IMR-90 (cell line): ENCODE measurements around the gene FER. TPM values are rescaled to one million over a fixed set of nuclear protein-coding genes. Genes with fewer than 3 reads are reported as not detected.

ENCODE experiments used
- ATAC-seq: fragments of 200-7000 bp; cut with Tn5 transposase; 2 replicates; pipeline ENCODE4 v1.9.1; 2020; ENCODE audit warnings: low read depth, mild to moderate bottlenecking, moderate library complexity
- BruUV-seq: library from RNA; stranded (reverse); fragments of 400-500 nt; replicated peaks from 2 replicates; lab custom pipeline; 2021; lab: Mats Ljungman, UMichigan
- CTCF ChIA-PET: fragments of 300-600 bp; formaldehyde crosslinking; extraction: SDS; loops from one replicate; lab custom pipeline; 2021; ENCODE audit warnings: antibody characterized with exemption; lab: Yijun Ruan, JAX
- POLR2A ChIA-PET: fragments of 300-600 bp; sonication (Branson Sonifier 250); formaldehyde crosslinking; loops from one replicate; lab custom pipeline; 2022; ENCODE audit warnings: antibody characterized with exemption; ENCODE audit not compliant: unreplicated experiment; lab: Charles Lee
- DNase-seq: peaks from one replicate; pipeline ENCODE4 v3.0.0; 2013
- H2AFZ ChIP-seq: replicated peaks from 2 replicates; pipeline ENCODE3; 2013; ENCODE audit warnings: low read length, mild to moderate bottlenecking; ENCODE audit not compliant: poor library complexity
- H2AK5ac ChIP-seq: 2 replicates; pipeline ENCODE4 v1.6.1; 2013; ENCODE audit warnings: low read depth, low read length, inconsistent platforms
- H2AK9ac ChIP-seq: replicated peaks from 2 replicates; pipeline ENCODE3; 2013; ENCODE audit warnings: mild to moderate bottlenecking, low read depth, low read length, moderate library complexity; ENCODE audit not compliant: poor library complexity
- H2BK120ac ChIP-seq: 2 replicates; pipeline ENCODE4 v1.6.1; 2013; ENCODE audit warnings: low read depth, low read length, inconsistent platforms
- H2BK15ac ChIP-seq: 3 replicates; pipeline ENCODE4 v1.6.1; 2013; ENCODE audit warnings: low read depth, low read length, inconsistent platforms
- H2BK20ac ChIP-seq: 2 replicates; pipeline ENCODE4 v1.6.1; 2013; ENCODE audit warnings: low read depth, mild to moderate bottlenecking, inconsistent platforms, low read length, moderate library complexity
- H2BK5ac ChIP-seq: 2 replicates; pipeline ENCODE4 v1.6.1; 2013; ENCODE audit warnings: mild to moderate bottlenecking, low read depth, low read length, inconsistent platforms; ENCODE audit not compliant: poor library complexity, severe bottlenecking
- H3K14ac ChIP-seq: replicated peaks from 2 replicates; pipeline ENCODE4 v1.6.1; 2013; ENCODE audit warnings: low read depth, low read length, inconsistent platforms
- H3K18ac ChIP-seq: 2 replicates; pipeline ENCODE4 v1.6.1; 2013; ENCODE audit warnings: low read depth, low read length, control low read depth
- H3K23ac ChIP-seq: 2 replicates; pipeline ENCODE4 v1.6.1; 2013; ENCODE audit warnings: low read depth, low read length, inconsistent platforms
- H3K27ac ChIP-seq: 2 replicates; pipeline ENCODE4 v1.5.1; 2013; ENCODE audit warnings: mild to moderate bottlenecking, control low read depth, low read length; ENCODE audit not compliant: insufficient read depth
- H3K27me3 ChIP-seq: 2 replicates; pipeline ENCODE4 v1.6.1; 2013; ENCODE audit warnings: low read length; ENCODE audit not compliant: control insufficient read depth, insufficient read depth
- H3K36me3 ChIP-seq: 2 replicates; pipeline ENCODE4 v1.6.1; 2013; ENCODE audit warnings: low read length, mixed read lengths; ENCODE audit not compliant: control insufficient read depth, insufficient read depth
- H3K4ac ChIP-seq: 2 replicates; pipeline ENCODE4 v1.6.1; 2013; ENCODE audit warnings: low read depth, low read length, inconsistent platforms
- H3K4me1 ChIP-seq: 2 replicates; pipeline ENCODE4 v1.6.1; 2013; ENCODE audit warnings: low read length, mixed read lengths; ENCODE audit not compliant: control insufficient read depth, insufficient read depth
- H3K4me2 ChIP-seq: 2 replicates; pipeline ENCODE4 v1.6.1; 2013; ENCODE audit warnings: low read depth, mild to moderate bottlenecking, control low read depth, low read length, moderate library complexity
- H3K4me3 ChIP-seq: 2 replicates; pipeline ENCODE4 v1.5.1; 2013; ENCODE audit warnings: low read depth, mild to moderate bottlenecking, control low read depth, low read length, moderate library complexity; ENCODE audit not compliant: insufficient read depth
- H3K56ac ChIP-seq: 2 replicates; pipeline ENCODE4 v1.6.1; 2013; ENCODE audit warnings: low read length, inconsistent platforms; ENCODE audit not compliant: insufficient read depth; ENCODE audit errors: extremely low read depth
- H3K79me1 ChIP-seq, 2 experiments: 2 replicates each; pipeline ENCODE4 v1.6.1; 2013; ENCODE audit warnings: low read length in 2 of 2, inconsistent platforms in 1 of 2, low read depth in 1 of 2
- H3K9ac ChIP-seq: 2 replicates; pipeline ENCODE4 v1.6.1; 2013; ENCODE audit warnings: low read depth, low read length, control low read depth
- H3K9me1 ChIP-seq: 2 replicates; pipeline ENCODE4 v1.6.1; 2013; ENCODE audit warnings: low read length, inconsistent platforms; ENCODE audit not compliant: insufficient read depth
- H3K9me3 ChIP-seq: 2 replicates; pipeline ENCODE4 v1.6.1; 2013; ENCODE audit warnings: low read length; ENCODE audit not compliant: control insufficient read depth, insufficient read depth
- H4K20me1 ChIP-seq: 2 replicates; pipeline ENCODE4 v1.6.1; 2013; ENCODE audit warnings: low read length, inconsistent platforms; ENCODE audit not compliant: insufficient read depth
- H4K5ac ChIP-seq: 2 replicates; pipeline ENCODE4 v1.6.1; 2013; ENCODE audit warnings: mild to moderate bottlenecking, low read depth, low read length, control low read depth
- H4K8ac ChIP-seq, 2 experiments: 2 replicates each; pipeline ENCODE4 v1.6.1; 2013; ENCODE audit warnings: low read depth in 2 of 2, low read length in 2 of 2, control low read depth in 1 of 2, inconsistent platforms in 1 of 2
- H4K91ac ChIP-seq: 2 replicates; pipeline ENCODE4 v1.6.1; 2013; ENCODE audit warnings: low read depth, low read length, inconsistent platforms; ENCODE audit not compliant: insufficient read depth
- BHLHE40 ChIP-seq: fragments of 150-350 bp; IDR thresholded peaks from 2 replicates; pipeline ENCODE4 v1.6.1; 2016; ENCODE audit warnings: mild to moderate bottlenecking, low read depth, low read length
- CTCF ChIP-seq: conservative IDR thresholded peaks from 2 replicates; pipeline ENCODE4 v1.5.1; 2012; ENCODE audit warnings: mild to moderate bottlenecking, low read depth, low read length, improper control_type of control experiment
- FOS ChIP-seq: fragments of 150-350 bp; IDR thresholded peaks from 2 replicates; pipeline ENCODE4 v1.6.1; 2016; ENCODE audit warnings: low read depth, low read length
- MAFK ChIP-seq: IDR thresholded peaks from 2 replicates; pipeline ENCODE4 v1.6.1; 2012; ENCODE audit warnings: low read depth, low read length, improper control_type of control experiment
- RAD21 ChIP-seq: IDR thresholded peaks from 2 replicates; pipeline ENCODE4 v1.6.1; 2012; ENCODE audit warnings: low read length, improper control_type of control experiment
- WGBS, 2 experiments: methylation state at CpG; one replicate each; pipeline versions ENCODE4 v1.1.5 to v1.1.7; 2013; ENCODE audit warnings: missing lambda C conversion rate in 2 of 2; ENCODE audit not compliant: insufficient read length in 1 of 2; ENCODE audit errors: extremely low coverage in 2 of 2; 5-methylcytosine and 5-hydroxymethylcytosine counted together
- dilution Hi-C: fragments of 300-500 bp; cut with HindIII; formaldehyde crosslinking; loops from one replicate; pipeline ENCODE4 v1.14.3; 2018; ENCODE audit warnings: low sequenced_read_pairs; ENCODE audit not compliant: unreplicated experiment
- in situ Hi-C: fragments of 300-500 bp; cut with MboI; formaldehyde crosslinking; loops from 3 replicates; pipeline ENCODE4 v1.14.3; 2019; ENCODE audit warnings: low sequenced_read_pairs, inconsistent platforms, mixed read lengths
- intact Hi-C: fragments of 100-400 bp; cut with micrococcal nuclease; formaldehyde crosslinking; loops from 2 replicates; pipeline ENCODE4 v1.10.0; 2022
- polyA plus RNA-seq, 3 experiments: library from polyadenylated mRNA; depleted of rRNA; stranded (reverse); fragments of >200 nt; gene quantifications; 2 replicates each; pipeline ENCODE4 v1.2.3, GENCODE V29; 2012; ENCODE audit warnings: low replicate concordance in 1 of 3
- total RNA-seq: library from RNA; depleted of rRNA; stranded (reverse); fragments of >200 nt; gene quantifications from 2 replicates; pipeline ENCODE4 v1.2.3, GENCODE V29; 2012

Gene FER
- total and polyA plus RNA-seq, 2 of the 4 experiments (the other 2 are of a cell fraction) = 3.5 to 32.4 TPM

- no peak overlapping the region for H3K18ac ChIP-seq
- H3K4me3 ChIP-seq = no peak overlapping the region
- H2AK5ac ChIP-seq = peak overlapping the region; percentile 67; the same call in 1 of the 2 replicates
- ATAC-seq = peak; percentile 9; the same call in 1 of the 2 replicates
- no peak overlapping the region for H2BK15ac ChIP-seq
- TF ChIP-seq BHLHE40 (no peak), MAFK (no peak), CTCF (no peak), FOS (0 out of 2 replicates have a peak, but pooled peaks have one; percentile 8), RAD21 (no peak)
- in situ Hi-C loops = no loop called here
- peak overlapping the region; percentile 33; the same call in 1 of the 2 replicates for H2BK20ac ChIP-seq
- peak overlapping the region in 1 of 2 experiments; percentile 1; a peak in 1 of 4 replicates for H4K8ac ChIP-seq
- no peaks in the 10 kb centered on the region for H3K27me3 ChIP-seq
- 67% methylated on average over 3 of the region's 6 CpGs; no CpG with 5 or more reads in 1 of the 2 experiments for WGBS, 2 experiments
- no peak overlapping the region for H2AK9ac ChIP-seq
- dilution Hi-C loops = no loop called here
- no peak overlapping the region for H3K27ac ChIP-seq
- ChIA-PET POLR2A (no interaction called here), CTCF (no interaction called here)
- peak overlapping the region; percentile 62; the same call in 1 of the 2 replicates for H4K5ac ChIP-seq
- H3K56ac ChIP-seq = no peak overlapping the region
- H2BK5ac ChIP-seq = peak overlapping the region; percentile 31
- H3K9me3 ChIP-seq = no peaks in the 10 kb centered on the region
- H3K14ac ChIP-seq = 0 out of 2 replicates have a peak overlapping the region, but pooled peaks have one; percentile 4
- H4K91ac ChIP-seq = no peak overlapping the region
- H2BK120ac ChIP-seq = peak overlapping the region; percentile 2; the same call in 1 of the 2 replicates
- no peak overlapping the region for H2AFZ ChIP-seq
- H3K79me1 ChIP-seq = peaks cover 16 to 41% of the 10 kb centered on the region in 2 experiments
- peak; percentile 72 for DNase-seq
- H3K9ac ChIP-seq = no peak overlapping the region
- BruUV-seq = no TSS peak
- peak overlapping the region; percentile 41; the same call in 1 of the 2 replicates for H3K4me2 ChIP-seq
- H3K23ac ChIP-seq = no peak overlapping the region
- intact Hi-C loops = loop anchor here (2.0 kb wide), 1 partner anchor 15 kb away; no protein-coding TSS in a partner anchor
- H4K20me1 ChIP-seq = no peaks in the 10 kb centered on the region
- H3K9me1 ChIP-seq = 0 out of 2 replicates have a peak, but pooled peaks cover 2% of the 10 kb centered on the region
- peaks cover 2% of the 10 kb centered on the region; the same call in 1 of the 2 replicates for H3K4me1 ChIP-seq
- no peaks in the 10 kb centered on the region for H3K36me3 ChIP-seq
- H3K4ac ChIP-seq = peak overlapping the region; percentile 50
These were observed 6.2 kb downstream of the FER start for GRCh38 chr5:108753877-108754276.
